ENCODE results near the gene SV2B.

SV2B gene

GRCh38 chr15:91125162-91125561 lies 25.1 kb downstream of the SV2B start:
- Histone ChIP-seq H3K9me3 (ENCODE audit: severe bottlenecking) (no peaks in the 10 kb centered on the region), H3K27me3 (ENCODE audit: insufficient read depth, low read depth, severe bottlenecking) (no peaks in the 10 kb centered on the region), H3K36me3 (no peaks in the 10 kb centered on the region; the same call in 1 of the 2 replicates), H3K4me3 (ENCODE audit: low read depth, low read length) (no peak overlapping the region), H3K27ac (no peak overlapping the region)
- DNase-seq = no peak
- no peak for TF ChIP-seq CTCF (IDR thresholded peaks at IDR 0.05; ENCODE audit: low read depth, low read length)

GRCh38 chr15:91126080-91126479 lies 26.0 kb downstream of the SV2B start:
- H3K9me3 ChIP-seq (ENCODE audit: severe bottlenecking) = no peaks in the 10 kb centered on the region
- H3K27me3 ChIP-seq (ENCODE audit: insufficient read depth, low read depth, severe bottlenecking) = no peaks in the 10 kb centered on the region
- no peak for DNase-seq
- H3K36me3 ChIP-seq = no peaks in the 10 kb centered on the region; the same call in 1 of the 2 replicates
- no peak overlapping the region for H3K4me3 ChIP-seq (ENCODE audit: low read depth, low read length)
- no peak overlapping the region for H3K27ac ChIP-seq
- TF ChIP-seq CTCF (IDR thresholded peaks at IDR 0.05; ENCODE audit: low read depth, low read length) = no peak

GRCh38 chr15:91127236-91127955 lies 27.3 kb downstream of the SV2B start:
- TF ChIP-seq CTCF (IDR thresholded peaks at IDR 0.05; ENCODE audit: low read depth, low read length) = no peak
- no peaks in the 10 kb centered on the region for H3K27me3 ChIP-seq (ENCODE audit: insufficient read depth, low read depth, severe bottlenecking)
- H3K36me3 ChIP-seq = no peaks in the 10 kb centered on the region; the same call in 1 of the 2 replicates
- H3K27ac ChIP-seq = no peak overlapping the region
- no peaks in the 10 kb centered on the region for H3K9me3 ChIP-seq (ENCODE audit: severe bottlenecking)
- no peak overlapping the region for H3K4me3 ChIP-seq (ENCODE audit: low read depth, low read length)
- DNase-seq = no peak

GRCh38 chr15:91128016-91128415 lies 28.0 kb downstream of the SV2B start:
- Histone ChIP-seq H3K27ac (no peak overlapping the region), H3K9me3 (ENCODE audit: severe bottlenecking) (no peaks in the 10 kb centered on the region), H3K4me3 (ENCODE audit: low read depth, low read length) (no peak overlapping the region), H3K36me3 (no peaks in the 10 kb centered on the region; the same call in 1 of the 2 replicates), H3K27me3 (ENCODE audit: insufficient read depth, low read depth, severe bottlenecking) (no peaks in the 10 kb centered on the region)
- TF ChIP-seq CTCF (IDR thresholded peaks at IDR 0.05; ENCODE audit: low read depth, low read length) = no peak
- no peak for DNase-seq

- no peaks in the 10 kb centered on the region for H3K27me3 ChIP-seq (ENCODE audit: insufficient read depth, low read depth, severe bottlenecking)
- no peak for DNase-seq
- TF ChIP-seq CTCF (IDR thresholded peaks at IDR 0.05; ENCODE audit: low read depth, low read length) = no peak
- H3K27ac ChIP-seq = no peak overlapping the region
- no peaks in the 10 kb centered on the region; the same call in 1 of the 2 replicates for H3K36me3 ChIP-seq
- no peak overlapping the region for H3K4me3 ChIP-seq (ENCODE audit: low read depth, low read length)
- H3K9me3 ChIP-seq (ENCODE audit: severe bottlenecking) = no peaks in the 10 kb centered on the region
Observed at GRCh38 chr15:91129436-91129835, 29.4 kb downstream of the SV2B start.

- Histone ChIP-seq H3K27me3 (ENCODE audit: insufficient read depth, low read depth, severe bottlenecking) (no peaks in the 10 kb centered on the region), H3K27ac (no peak overlapping the region), H3K4me3 (ENCODE audit: low read depth, low read length) (no peak overlapping the region), H3K9me3 (ENCODE audit: severe bottlenecking) (no peaks in the 10 kb centered on the region), H3K36me3 (no peaks in the 10 kb centered on the region; the same call in 1 of the 2 replicates)
- DNase-seq = no peak
- TF ChIP-seq CTCF (IDR thresholded peaks at IDR 0.05; ENCODE audit: low read depth, low read length) = no peak
Observed at GRCh38 chr15:91132079-91132478, 32.0 kb downstream of the SV2B start.

Data from WERI-Rb-1 (cell line).